GM19328 (cell line): Measurements from ENCODE around the gene PSKH1.
"Not testable (repeated sequence)": the region's sequence is repeated elsewhere in the genome, so short reads cannot be mapped to it uniquely, and the experiment has no call there.

Experiments
- ATAC-seq: cut with Tn5 transposase; IDR thresholded peaks from one replicate; pipeline ENCODE4 v1.9.1; 2021; ENCODE audit warnings: mild to moderate bottlenecking, moderate library complexity; ENCODE audit not compliant: unreplicated experiment

Gene PSKH1

DNA sequence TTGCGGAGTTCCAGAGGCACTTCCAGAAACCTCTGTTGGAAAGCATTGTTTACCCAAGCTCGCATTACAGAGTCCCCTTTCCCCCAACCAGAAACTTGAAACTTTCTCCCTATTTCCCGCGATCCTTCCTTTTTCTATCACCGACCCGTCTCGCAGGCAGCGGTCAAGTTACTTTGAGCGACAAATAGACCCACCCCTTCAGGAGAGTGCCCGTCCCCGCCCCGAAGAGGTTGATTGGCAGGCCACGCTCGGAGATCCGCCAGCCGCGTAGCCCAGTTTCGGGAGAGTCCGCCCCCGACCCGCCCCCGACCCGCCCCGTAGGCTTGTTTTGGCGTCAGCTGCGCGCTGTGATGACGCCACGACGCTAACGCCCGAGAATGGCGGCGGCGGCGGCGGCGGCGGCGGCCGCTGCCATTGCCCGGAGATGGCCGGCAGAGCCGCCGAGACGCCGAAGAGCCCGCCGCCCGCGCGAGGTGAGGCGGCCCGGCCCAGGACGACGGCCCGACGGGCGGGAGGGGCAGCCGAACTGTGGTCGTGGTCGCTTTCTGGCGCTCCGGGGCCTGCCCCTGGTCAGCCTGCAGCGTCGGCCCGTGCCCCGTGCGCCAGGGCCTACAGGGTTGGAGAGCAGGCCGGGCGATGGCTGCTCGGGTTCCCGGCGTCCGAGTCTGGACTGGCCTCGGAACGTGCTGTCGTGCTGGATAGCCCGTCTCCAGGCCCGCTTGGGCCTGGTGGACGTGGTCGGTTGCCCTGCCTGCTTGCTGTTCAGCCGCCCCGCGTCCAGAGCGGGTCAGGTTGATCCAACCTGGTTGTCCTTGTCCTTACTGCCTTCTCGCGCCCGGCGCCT is at the start of gene PSKH1:
Gene PSKH1, plus strand, starts transcription at position 356 of the 844 bp plus-strand sequence. CDS start 15,496 bp downstream, outside the sequence.
- peak; percentile 82 for ATAC-seq

DNA sequence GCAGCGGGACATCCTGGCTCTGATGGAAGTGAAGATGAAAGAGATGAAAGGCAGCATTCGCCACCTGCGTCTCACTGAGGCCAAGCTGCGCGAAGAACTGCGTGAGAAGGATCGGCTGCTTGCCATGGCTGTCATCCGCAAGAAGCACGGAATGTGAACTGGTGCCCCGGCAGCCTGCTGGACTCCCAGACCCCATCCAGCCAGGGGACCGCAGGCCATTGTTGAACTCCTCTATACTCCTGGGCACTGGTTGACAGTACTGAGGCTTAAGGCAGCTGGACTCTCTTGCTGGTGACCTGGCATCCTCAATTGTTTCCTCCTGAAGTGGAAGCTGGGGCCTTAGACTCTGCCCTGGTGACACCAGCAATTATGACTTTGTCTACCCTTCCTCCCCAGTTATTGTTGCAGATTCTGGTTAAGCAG is 49.7 kb upstream of the PSKH1 start:
- ATAC-seq = no peak

DNA sequence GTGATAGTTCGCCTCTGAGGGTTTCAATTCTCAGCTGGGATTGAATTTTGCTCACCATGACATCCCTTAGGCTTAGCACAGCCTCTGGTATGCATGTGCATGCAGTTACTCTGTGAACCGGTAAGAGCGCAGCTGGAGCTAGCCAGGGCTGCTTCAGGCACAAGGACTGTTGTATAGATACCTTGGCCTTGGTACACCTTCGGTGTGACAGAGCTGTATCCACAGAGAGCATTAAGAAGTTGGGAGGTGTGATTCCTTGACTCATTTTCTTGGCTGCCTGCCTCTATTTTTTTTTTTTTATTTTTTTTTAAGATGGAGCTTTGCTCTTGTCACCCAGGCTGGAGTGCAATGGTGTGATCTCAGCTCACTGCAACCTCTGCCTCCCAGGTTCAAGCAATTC is 48.6 kb upstream of the PSKH1 start:
- ATAC-seq = no peak

DNA sequence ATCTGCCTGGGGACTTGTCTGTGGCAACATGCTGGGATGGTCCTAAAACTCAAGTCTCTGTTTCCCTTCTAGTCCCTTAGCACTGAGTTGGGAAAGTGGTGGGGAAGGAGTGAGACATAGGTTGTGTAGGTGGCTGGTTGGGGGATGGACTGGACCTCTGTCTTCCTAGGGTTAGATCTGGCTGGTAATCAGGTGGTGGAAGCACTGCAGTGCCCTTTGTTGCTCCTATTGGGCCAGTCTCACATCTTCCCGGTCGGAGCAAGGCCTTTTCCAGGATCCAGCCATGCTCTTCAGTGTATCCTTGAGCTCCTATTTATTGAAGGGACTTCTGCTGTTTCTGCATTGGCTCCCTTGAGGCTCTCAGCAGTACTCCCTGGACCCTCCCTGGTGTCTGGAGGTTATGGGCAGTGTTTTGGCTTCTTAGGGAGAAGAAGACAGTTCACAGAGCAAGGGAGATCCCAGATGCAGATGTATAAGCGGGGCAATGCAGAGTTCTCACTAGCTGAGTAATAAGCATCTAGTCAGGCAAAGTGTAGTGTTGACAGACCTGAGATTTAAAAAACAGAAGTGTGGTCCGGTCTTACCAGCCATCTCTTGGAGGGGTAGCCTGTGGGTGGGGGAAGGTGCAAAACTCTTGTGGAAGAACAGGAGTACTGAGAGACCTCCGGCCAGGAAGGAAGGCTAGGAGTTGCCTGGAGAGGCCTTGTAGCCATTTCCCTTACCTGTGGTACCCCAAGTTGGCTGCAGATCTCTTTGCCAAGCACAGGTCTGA is 47.6 kb upstream of the PSKH1 start:
- no peak for ATAC-seq

DNA sequence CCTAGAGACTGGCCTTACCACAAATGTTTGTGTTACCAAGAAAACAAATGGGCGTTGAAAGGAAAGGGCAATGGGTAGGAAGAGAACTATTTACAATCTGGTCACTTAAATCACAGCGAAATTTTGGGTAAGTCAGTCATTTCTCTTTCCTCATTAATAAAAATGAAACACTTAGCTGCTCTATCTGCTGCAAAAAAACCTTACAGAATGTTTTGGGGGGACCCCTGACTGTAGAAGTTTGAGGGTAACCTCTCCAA is 47.1 kb upstream of the PSKH1 start:
- no peak for ATAC-seq

DNA sequence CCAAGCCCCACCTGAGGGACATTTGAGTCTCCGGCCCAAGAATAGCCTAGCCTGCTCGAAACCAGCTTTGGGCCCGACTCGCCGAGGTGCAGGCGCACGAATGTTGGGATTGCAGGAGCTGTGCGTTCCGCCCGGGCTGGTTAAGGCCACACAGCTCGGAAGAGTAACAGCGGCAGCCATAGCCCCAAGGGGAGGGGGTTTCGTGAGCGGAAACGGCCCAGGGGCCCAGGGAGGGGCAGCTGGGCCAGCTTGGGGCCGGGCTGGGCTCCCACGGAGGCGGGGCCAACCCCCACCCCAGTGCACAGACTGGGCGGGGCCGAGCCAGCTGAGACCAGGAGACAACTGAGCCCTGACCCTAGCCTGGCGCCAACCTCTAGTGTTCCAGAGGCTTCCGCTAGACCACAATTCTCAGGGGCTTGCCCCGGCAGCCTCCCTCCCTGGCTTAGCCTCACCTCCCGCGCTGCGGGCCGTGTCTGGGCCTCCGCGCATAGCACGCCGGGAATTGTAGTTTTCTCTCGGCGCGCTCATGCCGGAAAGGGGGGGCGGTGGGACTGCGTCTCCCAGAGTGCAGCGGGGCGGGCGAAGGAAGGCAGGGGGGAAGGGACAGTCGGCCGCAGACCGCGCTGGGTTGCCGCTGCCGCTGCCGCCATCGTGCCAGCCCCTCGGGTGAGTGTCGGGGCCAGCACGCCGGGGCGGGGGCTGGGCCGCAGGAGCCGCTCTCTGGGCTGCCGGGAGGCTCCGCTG is 46.6 kb upstream of the PSKH1 start, which contains the start of gene NUTF2:
Gene NUTF2, plus strand, starts transcription at position 614 of the 744 bp plus-strand sequence. CDS start 18,198 bp downstream, outside the sequence.
- ATAC-seq = peak; percentile 54

DNA sequence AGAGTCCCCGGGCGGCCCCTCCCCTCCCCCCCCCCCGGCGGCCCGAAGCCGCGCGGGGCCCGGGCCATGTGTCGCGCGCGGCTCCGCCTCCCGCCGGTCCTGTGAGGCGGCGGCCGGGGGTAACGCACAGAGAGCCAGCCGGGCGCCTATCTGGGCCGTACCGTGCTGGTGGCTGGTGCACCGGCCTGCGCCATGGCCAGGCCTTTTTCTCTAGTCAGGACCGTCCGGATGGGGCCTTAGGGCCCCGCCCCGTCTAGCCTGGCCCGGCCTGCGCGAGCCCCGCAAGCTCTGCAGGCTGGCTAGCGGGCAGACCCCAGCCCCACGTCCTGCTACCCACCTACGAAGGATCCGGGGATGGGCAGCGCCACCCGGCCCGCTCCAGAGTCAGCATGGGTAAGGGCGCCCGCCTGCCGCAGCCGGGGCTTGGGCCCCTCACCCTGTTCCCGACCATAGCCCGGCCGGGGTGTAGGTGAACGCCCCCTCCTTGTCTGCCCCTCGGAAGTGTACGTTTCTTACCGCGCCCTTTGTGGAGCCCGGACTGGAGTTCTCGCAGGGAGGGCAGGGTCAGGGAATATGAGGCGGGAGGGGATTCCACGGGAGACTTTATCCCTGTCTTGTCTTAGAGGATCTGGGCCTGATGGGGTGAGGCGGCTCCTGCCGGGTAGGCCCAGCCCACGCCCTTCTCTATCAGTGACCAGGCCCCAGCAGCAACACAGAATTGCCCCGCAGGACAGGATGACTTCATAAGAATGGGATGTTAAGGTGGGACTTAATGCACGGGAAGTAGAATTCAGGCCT is 45.8 kb upstream of the PSKH1 start, which contains the start of gene CENPT:
Gene CENPT, minus strand, starts transcription at position 630 of the 798 bp plus-strand sequence. CDS start 13,834 bp downstream, outside the sequence.
- ATAC-seq = peak; percentile 27

DNA sequence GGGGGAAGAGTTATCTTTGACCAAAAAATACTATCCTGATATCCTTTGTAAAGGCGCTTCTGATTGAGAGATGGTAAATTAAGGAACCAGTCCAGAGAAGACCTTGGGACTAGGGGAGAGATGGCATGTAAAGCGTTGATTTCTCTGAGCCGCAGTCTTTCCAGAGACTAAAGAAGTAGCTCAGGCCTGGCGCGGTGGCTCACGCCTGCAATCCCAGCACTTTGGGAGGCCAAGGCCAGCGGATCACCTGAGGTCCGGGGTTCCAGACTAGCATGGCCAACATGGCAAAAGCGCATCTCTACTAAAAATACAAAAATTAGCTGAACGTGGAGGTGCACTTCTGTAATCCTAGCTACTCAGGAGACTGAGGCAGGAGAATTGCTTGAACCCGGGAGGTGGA is 44.9 kb upstream of the PSKH1 start:
- ATAC-seq = no peak

DNA sequence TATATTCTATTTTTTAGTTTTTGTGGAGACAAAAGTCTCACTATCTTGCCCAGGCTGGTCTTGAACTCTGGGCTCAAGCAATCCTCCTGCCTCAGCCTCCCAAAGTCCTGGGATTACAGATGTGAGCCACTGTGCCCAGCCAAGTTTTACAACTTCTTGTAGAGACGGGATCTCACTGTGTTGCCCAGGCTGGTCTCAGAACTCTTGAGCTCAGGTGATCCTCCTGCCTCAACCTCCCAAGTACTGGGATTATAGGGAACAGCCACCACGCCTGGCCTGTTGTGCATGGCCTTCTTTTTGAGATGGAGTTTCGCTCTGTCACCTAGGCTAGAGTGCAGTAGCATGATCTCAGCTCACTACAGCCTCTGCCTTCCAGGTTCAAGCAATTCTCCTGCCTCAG is 39.4 kb upstream of the PSKH1 start:
- no peak for ATAC-seq

DNA sequence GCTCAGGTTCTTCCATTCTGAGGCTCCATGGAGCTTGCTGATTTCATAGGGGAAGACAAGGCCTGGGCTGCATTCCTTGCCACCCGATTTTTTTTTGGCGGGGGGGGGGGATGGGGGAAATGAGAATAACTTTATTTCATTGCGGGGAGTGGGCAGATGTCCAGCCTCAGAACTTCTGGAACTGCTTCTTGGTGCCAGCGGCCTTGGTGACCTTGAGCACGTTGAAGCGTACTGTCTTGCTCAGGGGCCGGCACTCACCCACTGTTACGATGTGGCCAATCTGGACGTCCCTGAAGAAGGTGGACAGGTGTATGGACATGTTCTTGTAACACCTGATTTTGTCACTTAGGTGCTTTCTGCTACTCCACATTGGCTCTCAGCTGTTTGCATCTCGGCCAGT is 37.3 kb upstream of the PSKH1 start:
- no peak for ATAC-seq

DNA sequence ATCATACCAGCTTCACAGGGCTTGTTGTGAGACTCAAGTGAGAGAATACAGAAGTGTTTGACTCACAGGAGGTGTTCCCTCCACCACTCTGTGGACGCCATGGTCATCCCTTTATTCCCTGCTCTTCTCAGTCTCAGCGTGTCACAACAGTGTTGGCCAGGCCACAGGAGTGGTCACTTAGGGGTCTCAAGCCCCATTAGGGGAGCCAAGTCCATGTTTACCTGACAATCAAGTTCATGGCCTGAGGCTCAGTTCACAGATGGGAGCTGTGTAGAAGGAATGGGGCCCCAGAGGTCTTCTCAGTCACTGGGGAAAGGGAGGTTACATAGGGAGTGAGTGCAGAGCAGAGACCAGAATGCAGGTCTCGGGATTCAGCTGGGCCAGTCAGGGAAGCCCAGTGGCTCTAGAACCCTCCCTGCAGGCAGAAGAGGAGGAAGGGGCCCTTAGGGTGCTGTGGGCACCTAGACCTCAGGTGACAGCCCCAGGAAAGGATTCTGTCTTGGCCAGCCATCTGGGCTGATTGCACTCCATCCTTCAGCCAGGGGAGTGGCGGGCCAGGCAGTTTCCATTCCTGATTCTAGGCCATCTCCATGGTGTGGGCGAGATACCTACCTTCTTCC is 36.0 kb upstream of the PSKH1 start:
- no peak for ATAC-seq

DNA sequence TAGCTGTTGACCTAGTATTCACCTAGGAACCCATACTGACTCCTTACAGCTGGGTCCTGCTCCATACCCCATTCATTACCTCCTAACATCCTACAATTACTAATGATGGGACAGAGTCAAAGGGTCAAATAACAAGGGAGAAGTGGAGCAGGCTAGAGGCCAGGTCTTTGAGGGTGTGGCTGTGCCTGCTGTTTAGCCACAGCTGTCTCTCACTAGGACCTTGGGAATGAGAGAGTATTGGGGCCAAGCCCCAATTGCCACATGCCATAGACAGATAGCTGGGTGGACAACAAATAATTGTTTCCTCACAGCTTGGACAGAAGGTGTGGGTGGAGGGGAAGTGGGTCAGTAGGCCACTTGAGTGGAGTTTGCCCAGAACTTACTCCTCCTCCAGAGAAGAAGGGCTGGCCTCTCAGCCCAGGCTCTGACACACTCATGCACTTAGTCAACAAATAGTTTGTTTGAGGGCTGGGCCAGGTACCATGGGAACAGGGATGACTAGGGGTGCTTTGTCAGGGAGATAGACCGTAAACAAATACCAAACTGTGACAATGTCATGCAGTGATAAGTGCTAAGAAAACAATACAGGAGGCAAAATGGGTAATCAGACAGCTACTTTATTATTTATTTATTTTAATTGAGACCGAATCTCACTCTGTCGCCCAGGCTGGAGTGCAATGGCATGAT is 35.4 kb upstream of the PSKH1 start:
- ATAC-seq = no peak

DNA sequence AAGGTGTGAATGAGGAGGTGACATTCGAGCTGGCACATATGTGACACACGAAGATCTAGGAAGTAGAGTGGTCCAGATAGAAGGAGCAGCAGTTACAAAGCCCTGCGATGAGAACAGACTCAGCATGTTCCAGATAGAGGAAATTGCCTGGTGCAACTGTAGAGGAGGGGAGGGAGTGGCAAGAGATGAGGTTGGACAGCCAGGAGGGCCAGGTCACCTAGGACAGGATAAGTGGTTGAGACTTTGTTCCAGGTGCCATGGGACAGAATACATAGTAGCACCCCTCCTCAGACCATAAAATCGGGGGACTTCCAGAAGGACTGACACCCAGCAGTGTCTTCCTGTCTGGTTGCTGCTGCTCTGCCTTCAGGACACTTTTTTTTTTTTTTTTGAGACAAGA is 34.6 kb upstream of the PSKH1 start:
- no peak for ATAC-seq

DNA sequence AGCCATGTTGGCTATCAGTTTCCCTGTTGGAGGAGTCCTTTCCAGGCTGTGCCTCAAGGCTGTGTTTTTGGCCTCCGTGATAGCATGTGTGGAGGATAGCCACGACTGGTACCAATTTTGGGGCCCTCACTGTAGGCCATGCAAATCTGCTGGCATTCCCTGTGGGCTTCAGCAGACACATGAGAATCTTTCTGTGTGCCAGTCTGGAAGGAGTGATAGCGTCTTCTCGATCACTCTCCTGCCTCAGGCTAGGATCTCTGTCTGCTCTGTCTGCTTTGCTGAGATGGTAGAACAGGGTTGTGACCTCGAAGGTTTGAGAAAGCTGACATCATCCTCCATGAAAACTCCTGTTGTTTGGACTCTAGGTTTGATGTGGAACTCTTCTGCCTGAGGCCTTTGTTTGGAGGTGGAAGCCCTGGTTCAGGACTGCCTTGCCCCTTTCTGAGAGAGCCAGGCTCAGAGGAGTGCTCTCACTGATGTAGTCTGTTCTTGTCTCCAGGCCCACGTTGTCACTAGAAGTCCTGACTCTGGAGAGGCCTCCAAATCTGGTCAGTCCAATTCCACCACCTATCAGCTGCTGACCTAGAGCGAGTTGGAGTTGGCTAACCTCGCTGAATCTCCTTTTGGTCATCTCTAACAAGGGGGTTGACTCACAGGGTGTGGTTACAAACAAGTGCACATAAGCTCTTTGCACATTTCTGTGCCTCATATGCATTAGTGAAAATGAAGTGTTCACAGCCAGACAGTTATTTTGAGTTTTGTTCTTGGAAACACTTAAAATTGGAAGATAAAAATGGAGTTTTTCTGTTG is 32.3 kb upstream of the PSKH1 start:
- no peak for ATAC-seq

DNA sequence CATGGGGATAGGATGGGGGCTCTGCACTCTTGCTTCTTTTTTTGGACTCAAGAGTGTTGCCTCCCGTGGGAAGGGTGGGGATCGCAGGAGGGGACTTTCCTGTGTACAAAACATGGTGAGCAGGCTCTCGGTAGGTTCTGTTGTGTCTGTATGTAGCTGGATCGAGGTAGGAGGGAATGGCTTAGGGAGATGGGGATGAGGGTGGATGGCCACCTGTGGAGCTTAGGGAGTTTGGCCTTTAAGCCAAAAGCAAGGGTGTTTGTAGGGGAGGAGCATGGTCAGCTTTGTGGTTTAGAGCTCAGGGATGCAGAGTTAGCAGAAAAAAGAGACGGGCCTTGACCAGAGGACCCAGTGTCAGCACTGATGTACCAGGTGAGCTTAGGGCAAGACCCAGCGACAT is 31.2 kb upstream of the PSKH1 start:
- no peak for ATAC-seq

DNA sequence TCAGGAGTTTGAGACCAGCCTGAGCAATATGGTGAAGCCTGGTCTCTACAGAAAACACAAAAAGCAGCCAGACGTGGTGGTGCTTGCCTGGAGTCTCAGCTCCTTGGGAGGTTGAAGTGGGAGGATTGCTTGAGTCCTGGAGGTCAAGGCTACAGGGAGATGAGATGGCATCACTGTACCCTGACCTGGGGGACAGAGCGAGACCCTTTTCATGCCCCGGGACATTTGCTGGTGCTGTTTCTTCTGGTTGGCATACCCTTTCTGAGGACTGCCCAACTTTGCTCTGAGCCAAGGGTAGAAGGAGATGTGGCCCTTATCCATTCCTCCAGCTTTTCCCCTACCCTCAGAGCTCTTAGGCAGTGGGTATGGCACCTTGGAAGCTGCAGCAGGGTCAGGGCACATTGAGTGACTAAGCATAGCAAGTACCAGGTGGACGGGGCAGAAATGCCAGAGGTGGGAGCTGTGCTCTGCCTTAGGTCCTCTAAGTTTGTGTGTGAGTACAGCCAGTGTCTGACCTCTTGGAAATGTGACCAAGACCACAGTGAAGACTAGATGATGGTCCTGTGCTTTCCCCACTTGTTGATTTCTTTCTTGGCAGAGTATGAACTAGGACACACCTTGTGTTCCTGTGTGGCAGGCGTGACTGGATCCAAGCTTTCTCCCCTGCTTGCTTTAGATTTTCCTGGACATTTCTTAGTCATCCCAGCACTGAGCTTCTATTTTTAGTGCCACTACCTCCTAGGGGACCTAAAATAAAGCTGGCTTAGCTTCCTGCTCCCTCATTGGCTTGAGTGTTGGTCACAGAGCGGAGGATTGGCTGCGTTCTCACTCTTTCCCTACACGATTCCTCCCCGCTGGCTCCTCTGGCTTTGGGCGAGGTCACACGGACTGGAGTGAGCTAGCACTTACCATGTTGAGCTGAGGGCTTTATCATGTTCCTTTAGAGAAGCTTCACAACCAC is 30.2 kb upstream of the PSKH1 start:
- ATAC-seq = no peak

DNA sequence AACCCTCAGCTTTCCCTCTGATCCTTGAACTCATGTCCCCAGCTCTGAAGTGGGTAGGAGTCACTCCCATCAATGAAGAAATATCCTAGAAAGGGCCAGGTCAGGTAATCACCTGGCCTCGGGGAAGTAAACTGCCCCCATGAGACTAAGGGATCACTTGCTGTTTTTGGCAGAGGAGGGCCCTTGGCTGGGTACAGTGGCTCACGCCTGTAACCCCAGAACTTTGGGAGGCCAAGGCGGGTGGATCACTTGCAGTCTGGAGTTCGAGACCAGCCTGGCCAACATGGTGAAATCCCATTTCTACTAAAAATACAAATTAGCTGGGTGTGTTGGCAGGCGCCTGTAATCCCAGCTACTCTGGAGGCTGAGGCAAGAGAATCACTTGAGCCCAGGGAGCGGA is 29.0 kb upstream of the PSKH1 start:
- not testable (repeated sequence) for ATAC-seq

DNA sequence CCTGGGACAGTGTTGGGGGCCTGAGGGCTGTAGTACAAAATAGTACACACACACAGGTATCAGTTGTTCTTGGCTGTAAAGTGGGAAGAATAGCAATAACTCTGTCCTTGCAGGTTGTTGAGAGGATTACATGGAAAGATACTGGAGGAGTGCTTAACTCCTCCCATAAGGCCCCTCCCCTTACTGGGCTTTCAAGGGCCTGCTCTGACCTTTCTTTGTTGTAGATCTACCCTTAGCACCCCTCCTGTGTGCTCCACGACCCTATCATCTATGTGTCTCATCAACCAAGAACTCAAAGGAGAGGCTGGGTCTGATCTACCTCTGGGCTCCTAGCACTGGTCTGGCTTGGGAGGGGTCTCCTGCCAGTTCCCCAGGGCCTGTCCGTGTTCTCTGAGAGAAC is 28.5 kb upstream of the PSKH1 start:
- ATAC-seq = no peak
